Activated CD8-positive, alpha-beta memory T cell treated with anti-CD3 and anti-CD28 coated beads, Interleukin-2, amount 50 U/mL, for 24 hours (primary cell): Measurements from ENCODE around the gene JMJD6.

Experiments used
- DNase-seq: peaks from one replicate; pipeline ENCODE4 v3.0.0-alpha.2; 2020; ENCODE audit errors: extremely low read depth

The JMJD6 gene

DNA sequence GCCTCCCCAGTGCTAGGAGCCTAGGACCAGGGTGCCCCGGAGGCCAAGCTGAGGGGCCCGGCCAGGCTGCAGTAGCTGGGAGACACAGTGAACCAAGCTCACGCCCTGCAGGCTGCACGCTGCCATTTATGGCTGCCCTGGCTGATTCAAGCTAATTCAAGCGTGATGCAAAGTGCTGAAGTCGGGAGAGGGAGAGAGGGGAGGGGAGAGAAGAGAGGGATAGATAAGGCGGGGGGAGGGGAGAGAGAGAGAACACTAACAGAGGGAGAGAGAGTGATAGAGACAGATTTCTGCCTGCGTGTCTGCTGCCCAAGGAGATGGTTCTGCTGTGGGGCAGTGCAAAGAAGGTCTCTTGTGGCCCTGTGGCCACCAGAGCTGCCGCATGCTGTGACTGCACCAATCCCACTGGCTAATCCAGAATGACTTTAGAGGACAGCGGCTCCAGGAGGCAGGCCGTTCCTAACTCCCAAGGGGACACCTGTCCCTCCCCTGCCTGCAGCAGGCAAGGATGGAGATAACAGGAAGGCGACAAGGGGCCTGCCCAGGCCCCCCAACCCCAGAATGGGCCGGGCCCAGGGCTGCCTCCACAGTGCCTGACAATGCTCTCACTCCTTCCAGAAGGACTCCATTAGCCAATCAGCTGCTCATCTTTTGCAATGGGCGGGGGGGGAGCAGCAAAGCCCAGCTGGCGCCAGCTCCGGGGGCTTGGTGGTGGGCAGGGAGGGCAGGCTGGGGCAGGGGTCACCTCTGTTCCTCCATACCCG is 28.5 kb downstream of the JMJD6 start:
- DNase-seq: no peak

DNA sequence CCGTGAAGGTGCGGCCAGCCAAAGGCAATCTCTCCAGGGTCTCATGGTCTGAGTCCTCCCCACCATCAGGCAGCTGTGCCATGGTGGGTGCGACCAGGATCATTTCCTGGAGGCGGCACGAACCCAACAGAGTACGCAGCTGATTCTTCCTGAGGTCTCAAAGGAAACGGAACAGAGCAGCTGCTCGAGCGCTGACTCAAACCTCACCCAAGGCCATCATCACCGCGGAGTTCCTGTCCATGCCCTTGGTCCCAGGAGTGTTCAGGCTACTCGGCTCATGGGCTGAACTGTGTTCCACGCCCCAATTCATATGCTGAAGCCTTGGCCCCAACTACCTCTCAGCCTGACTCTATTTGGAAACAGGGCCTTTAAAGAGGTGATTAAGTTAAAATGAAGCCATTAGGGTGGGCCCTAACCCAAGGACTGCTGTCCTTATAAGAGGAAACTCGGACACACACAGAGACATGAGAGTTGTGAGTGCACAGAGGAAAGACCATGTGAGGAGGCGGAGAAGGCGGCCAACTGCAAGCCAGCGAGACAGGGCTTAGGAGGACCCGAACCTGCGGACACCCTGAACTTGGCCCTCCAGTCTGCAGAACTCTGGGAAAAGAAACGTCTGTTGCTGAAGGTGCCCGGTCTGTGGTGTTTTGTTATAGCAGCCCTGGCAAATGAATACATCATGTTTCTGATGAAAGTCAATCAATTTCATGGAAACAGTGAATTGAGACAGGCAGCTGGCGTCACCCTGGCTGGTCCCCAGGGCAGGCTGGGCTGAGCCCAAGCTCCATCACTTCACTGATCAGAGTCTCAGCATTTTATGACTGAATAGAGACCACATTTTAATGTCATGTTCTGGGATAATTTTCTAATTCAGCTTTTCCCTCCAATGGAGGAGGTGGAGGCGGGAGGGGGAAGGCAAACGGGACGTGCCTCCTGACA is 29.4 kb downstream of the JMJD6 start:
- DNase-seq: no peak

DNA sequence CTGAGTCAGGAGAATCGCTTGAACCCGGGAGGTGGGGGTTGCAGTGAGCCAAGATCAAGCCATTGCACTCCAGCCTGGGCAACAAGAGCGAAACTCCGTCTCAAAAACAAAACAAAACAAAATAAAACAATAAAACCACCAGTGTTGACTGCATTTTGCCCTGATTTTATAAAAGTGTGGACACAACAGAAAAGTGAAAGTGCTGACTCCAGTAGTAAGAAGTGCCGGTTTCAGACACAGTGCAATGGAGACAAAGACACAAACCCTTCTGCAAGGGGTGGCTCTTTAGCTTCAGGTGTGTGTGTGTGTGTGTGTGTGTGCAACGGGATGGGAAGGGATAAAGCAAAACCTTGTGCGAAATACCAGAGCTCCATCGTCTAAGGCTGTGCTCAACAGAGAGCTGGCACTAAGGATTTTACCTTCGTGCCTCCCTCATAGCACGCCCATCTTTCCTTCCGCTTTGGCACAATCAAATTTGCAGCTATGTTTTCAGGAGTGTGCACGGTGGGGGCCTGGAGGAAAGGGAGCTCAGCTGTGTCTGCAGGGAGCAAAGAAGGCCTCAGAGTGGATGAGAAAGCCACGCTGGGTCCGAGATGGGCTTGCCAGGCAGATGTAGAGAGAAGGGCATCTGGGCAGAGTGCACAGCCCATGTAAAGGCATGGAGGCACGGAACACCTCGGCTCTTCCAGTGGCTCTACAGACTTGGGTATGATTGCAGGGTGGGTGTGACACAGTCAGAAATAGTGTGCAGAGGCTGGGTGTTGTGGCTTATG is 31.2 kb downstream of the JMJD6 start:
- no peak for DNase-seq

- DNase-seq: no peak
Measured at GRCh38 chr17:76691379-76692191, 34.8 kb downstream of the JMJD6 start.

- DNase-seq: no peak
Measured at GRCh38 chr17:76690596-76691280, 35.7 kb downstream of the JMJD6 start.

GRCh38 chr17:76689859-76690258 is 36.5 kb downstream of the JMJD6 start:
- DNase-seq: no peak

- DNase-seq: no peak
Measured at GRCh38 chr17:76688165-76688622, 38.2 kb downstream of the JMJD6 start.

DNA sequence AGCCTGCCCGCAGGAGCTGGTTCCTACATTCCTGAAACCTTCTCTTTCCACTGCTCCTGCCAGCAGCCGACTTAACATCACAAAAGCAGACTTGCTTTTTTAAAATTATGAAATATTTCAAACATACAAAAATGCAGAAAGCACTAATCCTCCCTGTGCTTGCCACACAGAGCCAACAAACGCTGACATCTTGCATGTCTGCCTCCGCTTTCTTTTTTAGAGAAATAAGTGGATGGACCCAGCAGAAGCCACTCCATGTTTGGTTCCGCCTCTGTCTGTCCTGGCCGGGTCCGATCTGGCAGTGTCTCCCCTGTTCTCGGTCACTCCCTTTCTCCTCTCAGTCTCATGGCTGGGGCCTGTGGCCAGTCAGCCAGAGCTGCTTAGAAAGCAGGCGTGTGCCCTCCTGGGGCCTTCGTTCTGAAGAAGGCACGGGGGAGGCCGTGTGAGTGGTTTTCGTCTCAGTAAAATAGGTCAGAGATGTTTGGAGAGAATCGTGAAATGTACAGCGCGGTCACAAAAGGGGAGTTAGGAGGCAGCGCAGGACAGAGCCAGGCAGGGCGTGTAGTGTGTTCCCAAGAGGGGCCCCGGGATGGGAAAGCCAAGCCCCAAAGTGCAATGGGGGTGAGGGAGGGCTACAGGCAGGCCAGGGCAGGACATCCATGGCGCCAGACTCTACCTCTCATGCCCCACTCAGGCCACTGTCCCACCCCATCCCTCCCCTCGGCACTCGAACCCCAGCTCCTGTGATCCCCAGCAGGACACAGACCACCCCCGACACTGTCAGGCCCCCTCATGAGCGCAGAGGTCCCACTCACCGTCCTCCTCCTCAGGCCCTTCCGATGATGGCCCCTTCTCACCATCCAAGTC is 38.9 kb downstream of the JMJD6 start:
- no peak for DNase-seq

DNA sequence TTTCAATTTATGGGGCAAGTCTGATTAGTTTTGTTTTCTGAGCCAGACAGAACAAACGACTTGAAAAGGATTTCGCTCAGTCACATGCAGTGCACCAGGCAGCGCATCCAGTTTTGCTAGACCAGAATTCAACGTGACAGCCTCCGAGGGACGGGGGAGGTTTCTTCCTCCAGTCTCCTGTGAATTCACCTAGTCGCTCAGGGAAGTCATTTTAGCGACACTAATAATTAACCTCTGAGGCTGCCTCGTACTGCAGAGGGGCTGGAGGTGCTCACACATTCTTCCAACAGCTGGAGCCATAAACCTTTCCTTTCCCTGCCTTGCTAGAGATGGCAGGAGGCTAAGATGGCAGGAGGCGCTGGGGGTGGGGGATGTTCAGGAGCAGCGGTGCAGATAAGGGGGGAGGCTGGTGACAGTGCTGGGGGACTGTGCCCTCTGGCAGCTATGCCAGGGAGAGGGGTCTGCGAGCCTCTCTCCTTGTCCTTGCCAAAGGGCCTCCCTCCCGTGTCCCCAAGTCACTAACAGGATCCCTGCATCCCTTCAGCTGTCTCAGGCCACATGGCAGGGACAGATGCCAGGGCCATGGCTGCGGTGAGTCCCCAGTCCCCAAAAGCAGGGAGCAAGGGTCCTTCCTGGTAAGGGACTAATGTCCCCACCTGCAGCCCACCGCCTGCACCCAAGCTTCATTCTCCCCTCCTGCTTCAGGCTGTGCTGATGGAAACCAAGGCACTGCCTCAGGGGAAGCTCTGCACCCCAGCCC is 39.7 kb downstream of the JMJD6 start:
- DNase-seq: no peak

- no peak for DNase-seq
Measured at GRCh38 chr17:76685846-76686245, 40.6 kb downstream of the JMJD6 start.

GRCh38 chr17:76685366-76685765 is 41.0 kb downstream of the JMJD6 start:
- no peak for DNase-seq

DNA sequence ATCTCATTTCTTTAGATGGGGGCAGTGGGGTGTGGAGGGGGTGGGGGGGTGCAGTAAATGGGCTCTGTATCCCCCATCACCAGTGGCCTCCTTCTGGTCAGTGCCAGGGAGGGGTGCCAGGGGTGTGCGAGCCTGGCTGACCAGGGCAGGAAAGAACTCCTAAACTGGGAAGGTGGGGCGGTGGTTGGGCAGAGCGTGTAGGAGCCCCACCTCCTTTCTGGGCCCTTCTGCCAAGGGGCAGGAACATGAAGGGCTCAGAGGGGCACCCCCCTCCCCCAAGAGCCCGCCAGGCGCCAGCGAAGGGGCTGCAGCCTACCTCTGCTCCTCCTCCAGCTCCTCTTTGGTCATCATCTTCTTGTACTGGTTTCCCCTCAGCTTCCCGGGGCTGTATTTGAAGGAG is 41.6 kb downstream of the JMJD6 start:
- no peak for DNase-seq

- DNase-seq: no peak
Measured at GRCh38 chr17:76683921-76684745, 42.3 kb downstream of the JMJD6 start.

- no peak for DNase-seq
Measured at GRCh38 chr17:76683011-76683755, 43.2 kb downstream of the JMJD6 start.

DNA sequence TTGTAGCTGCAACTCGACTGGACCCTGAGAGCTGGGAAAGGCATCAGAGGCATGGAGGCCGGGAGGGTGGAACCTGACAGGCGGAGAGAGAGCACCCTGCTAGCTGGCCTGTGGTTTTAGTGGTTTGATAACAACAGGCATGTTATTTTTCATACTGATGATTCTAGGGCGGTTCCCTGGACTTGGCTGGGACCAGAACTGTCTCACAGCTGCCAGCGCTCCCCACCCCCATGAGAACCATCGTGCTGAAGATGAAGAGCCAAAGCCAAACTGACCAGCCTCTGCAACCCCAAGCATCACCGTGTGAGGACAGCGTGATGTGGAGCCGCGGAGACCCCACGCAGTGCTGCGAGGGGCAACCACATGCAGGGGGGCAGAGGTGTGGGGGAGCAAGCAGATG is 44.1 kb downstream of the JMJD6 start:
- no peak for DNase-seq

DNA sequence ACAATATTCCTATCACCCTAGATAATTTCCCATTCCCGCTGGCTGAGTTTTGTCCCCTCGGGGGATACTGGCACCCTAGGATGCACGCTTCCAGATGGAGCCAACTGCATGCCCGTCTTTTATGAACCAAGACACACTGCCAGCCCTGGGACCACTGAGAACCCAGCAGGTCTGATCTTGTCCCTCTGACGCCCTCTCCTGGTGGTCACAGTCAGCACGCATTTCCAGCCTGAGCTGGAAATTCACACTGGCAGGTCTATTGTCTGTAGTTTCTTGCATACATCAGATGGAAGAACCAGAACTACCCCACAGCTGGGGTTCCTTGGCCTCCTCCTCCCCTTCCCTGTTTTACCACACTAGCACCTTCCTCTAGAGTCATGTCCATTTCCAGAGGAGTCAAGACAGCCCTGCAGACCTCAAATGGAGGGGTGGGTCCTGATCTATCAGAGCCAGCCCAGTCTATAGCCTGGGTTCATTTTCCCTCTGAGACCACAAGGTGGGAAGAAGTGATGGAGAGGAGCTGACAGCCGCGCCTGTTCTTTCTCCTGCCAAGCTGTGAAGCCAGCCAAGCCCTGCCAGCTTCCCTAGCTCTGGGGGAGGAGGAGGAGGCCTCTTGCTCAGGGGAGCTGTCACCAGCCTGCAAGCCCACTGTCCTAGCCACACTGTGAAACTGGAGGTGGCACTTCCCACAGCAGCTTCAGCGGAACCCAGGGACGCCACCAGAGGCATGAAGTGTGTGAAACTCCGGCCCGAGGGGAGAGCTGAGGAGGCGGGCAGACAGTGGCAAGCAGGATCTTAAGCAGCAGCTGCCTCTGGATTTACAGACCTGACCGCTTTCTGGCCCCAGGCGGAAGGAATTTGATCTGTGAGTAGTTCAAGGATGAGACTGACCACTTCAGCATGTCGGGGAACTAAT is 44.9 kb downstream of the JMJD6 start:
- peak; percentile 15 for DNase-seq
